MM.1S (cell line): ENCODE results near the gene CHRNA7.
"Not testable (repeated sequence)": the region's sequence is repeated elsewhere in the genome, so short reads cannot be mapped to it uniquely, and the experiment has no call there.

Experiments used
- EZH2 ChIP-seq: fragments of 300-600 bp; sonication (generic); optimal IDR thresholded peaks from 2 replicates; pipeline ENCODE3; 2017; ENCODE audit warnings: low read depth, mild to moderate bottlenecking, antibody characterized with exemption, low read length, mixed read lengths
- EZH2phosphoT487 ChIP-seq: fragments of 300-600 bp; sonication (generic); IDR thresholded peaks from 2 replicates; pipeline ENCODE4 v1.6.1; 2018; ENCODE audit warnings: antibody characterized with exemption, low read length
- TF ChIP-seq, protein P1 (sequence below): fragments of 300-600 bp; sonication (generic); IDR thresholded peaks from 2 replicates; pipeline ENCODE4 v1.5.1; 2016; ENCODE audit warnings: antibody characterized with exemption, low read length, mixed read lengths

DNA sequence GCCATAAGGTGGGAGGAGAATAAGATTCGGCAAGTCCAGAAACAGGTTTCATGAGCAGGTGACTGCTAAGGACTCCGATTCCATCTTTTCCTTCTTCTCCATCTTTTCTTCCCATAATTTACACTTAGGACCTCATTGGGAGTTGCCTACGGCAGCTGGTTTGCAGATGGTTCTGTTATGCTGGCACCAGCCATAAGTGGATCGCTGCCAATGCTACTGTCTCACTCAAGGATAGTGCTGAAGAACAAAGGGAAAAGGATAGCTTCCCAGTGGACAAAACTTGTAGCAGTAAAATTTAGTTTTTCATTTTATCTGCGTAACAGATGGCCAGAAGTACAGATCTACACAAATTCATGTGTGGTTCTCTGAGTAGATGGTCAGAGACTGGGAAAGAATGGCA, 178.8 kb downstream of the CHRNA7 start:
- TF ChIP-seq, protein P1, sequence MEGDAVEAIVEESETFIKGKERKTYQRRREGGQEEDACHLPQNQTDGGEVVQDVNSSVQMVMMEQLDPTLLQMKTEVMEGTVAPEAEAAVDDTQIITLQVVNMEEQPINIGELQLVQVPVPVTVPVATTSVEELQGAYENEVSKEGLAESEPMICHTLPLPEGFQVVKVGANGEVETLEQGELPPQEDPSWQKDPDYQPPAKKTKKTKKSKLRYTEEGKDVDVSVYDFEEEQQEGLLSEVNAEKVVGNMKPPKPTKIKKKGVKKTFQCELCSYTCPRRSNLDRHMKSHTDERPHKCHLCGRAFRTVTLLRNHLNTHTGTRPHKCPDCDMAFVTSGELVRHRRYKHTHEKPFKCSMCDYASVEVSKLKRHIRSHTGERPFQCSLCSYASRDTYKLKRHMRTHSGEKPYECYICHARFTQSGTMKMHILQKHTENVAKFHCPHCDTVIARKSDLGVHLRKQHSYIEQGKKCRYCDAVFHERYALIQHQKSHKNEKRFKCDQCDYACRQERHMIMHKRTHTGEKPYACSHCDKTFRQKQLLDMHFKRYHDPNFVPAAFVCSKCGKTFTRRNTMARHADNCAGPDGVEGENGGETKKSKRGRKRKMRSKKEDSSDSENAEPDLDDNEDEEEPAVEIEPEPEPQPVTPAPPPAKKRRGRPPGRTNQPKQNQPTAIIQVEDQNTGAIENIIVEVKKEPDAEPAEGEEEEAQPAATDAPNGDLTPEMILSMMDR = not testable (repeated sequence)
- TF ChIP-seq EZH2, EZH2phosphoT487: not testable (repeated sequence)
